HepG2 (cell line): ENCODE measurements around the gene ART4. TPM values are rescaled to one million over a fixed set of nuclear protein-coding genes. Genes with fewer than 3 reads are reported as not detected.

Experiments
- ETV6 ChIP-seq: sonication (generic); formaldehyde crosslinking; conservative IDR thresholded peaks from 2 replicates; pipeline ENCODE4 v1.4.0; 2020; ENCODE audit warnings: missing genetic modification reagents
- REXO4 ChIP-seq: sonication (generic); formaldehyde crosslinking; IDR thresholded peaks from 2 replicates; pipeline ENCODE4 v1.8.0; 2022; ENCODE audit warnings: missing genetic modification reagents, mild to moderate bottlenecking, borderline replicate concordance
- SALL1 ChIP-seq: sonication (generic); formaldehyde crosslinking; IDR thresholded peaks from 2 replicates; pipeline ENCODE4 v1.8.0; 2022; ENCODE audit warnings: mild to moderate bottlenecking, missing genetic modification reagents
- TBX3 ChIP-seq: fragments of 450-650 bp; IDR thresholded peaks from 2 replicates; pipeline ENCODE4 v1.6.1; 2017; ENCODE audit warnings: antibody characterized with exemption, mild to moderate bottlenecking, inconsistent platforms, borderline replicate concordance
- TOE1 ChIP-seq: sonication (generic); formaldehyde crosslinking; IDR thresholded peaks from 2 replicates; pipeline ENCODE4 v1.4.0; 2020; ENCODE audit warnings: mild to moderate bottlenecking, missing genetic modification reagents
- TOPORS ChIP-seq: sonication (generic); formaldehyde crosslinking; IDR thresholded peaks from 2 replicates; pipeline ENCODE4 v1.8.0; 2023; ENCODE audit warnings: mild to moderate bottlenecking, missing genetic modification reagents
- ZBTB3 ChIP-seq: sonication (generic); formaldehyde crosslinking; IDR thresholded peaks from 2 replicates; pipeline ENCODE4 v1.4.0; 2020; ENCODE audit warnings: low read depth, mild to moderate bottlenecking, moderate library complexity, missing genetic modification reagents, borderline replicate concordance
- ZFP37 ChIP-seq: sonication (generic); formaldehyde crosslinking; IDR thresholded peaks from 2 replicates; pipeline ENCODE4 v1.4.0; 2020; ENCODE audit warnings: missing genetic modification reagents, borderline replicate concordance
- ZFX ChIP-seq: sonication (generic); formaldehyde crosslinking; IDR thresholded peaks from 2 replicates; pipeline ENCODE4 v1.4.0; 2020; ENCODE audit warnings: mild to moderate bottlenecking, low read depth, missing genetic modification reagents, moderate library complexity
- ZNF234 ChIP-seq: sonication (generic); formaldehyde crosslinking; conservative IDR thresholded peaks from 2 replicates; pipeline ENCODE4 v1.5.1; 2020; ENCODE audit warnings: mild to moderate bottlenecking, missing genetic modification reagents
- ZNF580 ChIP-seq: IDR thresholded peaks from 2 replicates; pipeline ENCODE4 v1.6.1; 2016; ENCODE audit warnings: low read depth, borderline replicate concordance
- ZSCAN20 ChIP-seq: sonication (generic); formaldehyde crosslinking; IDR thresholded peaks from 2 replicates; pipeline ENCODE4 v1.4.0; 2020; ENCODE audit warnings: missing genetic modification reagents, mild to moderate bottlenecking, borderline replicate concordance
- ZZZ3 ChIP-seq: sonication (generic); formaldehyde crosslinking; IDR thresholded peaks from 2 replicates; pipeline ENCODE4 v1.4.0; 2020; ENCODE audit warnings: missing genetic modification reagents, mild to moderate bottlenecking, borderline replicate concordance
- polyA plus RNA-seq, 8 experiments: library from polyadenylated mRNA; depleted of rRNA in 3 of 8; stranded (reverse) in 7 of 8; unstranded in 1 of 8; fragments of >200 nt; fragmentation: Illumina TruSeq in 4 of 8; extraction: Trizol in 4 of 8; gene quantifications; 2 replicates each; pipeline versions ENCODE4 v1.2.1 to v1.2.3, GENCODE V29; 2011 to 2016; ENCODE audit warnings: low read depth in 4 of 8, missing spikeins in 1 of 8, mixed read lengths in 1 of 8; ENCODE audit not compliant: insufficient read depth in 1 of 8
- total RNA-seq, 5 experiments: library from RNA; depleted of rRNA; stranded (reverse); fragments of >200 nt; fragmentation: Illumina TruSeq; extraction: Trizol; gene quantifications; 2 replicates each; pipeline ENCODE4 v1.2.3, GENCODE V29; 2016; ENCODE audit warnings: low read depth in 1 of 5
- TF ChIP-seq, protein P1 (sequence below), 2 experiments: sonication (generic) in 1 of 2; formaldehyde crosslinking in 1 of 2; IDR thresholded peaks; 2 replicates each; pipeline versions ENCODE4 v1.4.0 to v1.6.1; 2016 to 2020; ENCODE audit warnings: borderline replicate concordance in 1 of 2, low read depth in 1 of 2, mild to moderate bottlenecking in 1 of 2, missing genetic modification reagents in 1 of 2
- TF ChIP-seq, protein P2 (sequence below): sonication (generic); formaldehyde crosslinking; IDR thresholded peaks from 2 replicates; pipeline ENCODE4 v1.4.0; 2020; ENCODE audit warnings: missing genetic modification reagents
- TF ChIP-seq, protein P3 (sequence below): sonication (generic); formaldehyde crosslinking; IDR thresholded peaks from 2 replicates; pipeline ENCODE4 v1.4.0; 2020; ENCODE audit warnings: mild to moderate bottlenecking, missing genetic modification reagents
- TF ChIP-seq, protein P4 (sequence below): sonication (generic); formaldehyde crosslinking; IDR thresholded peaks from 2 replicates; pipeline ENCODE4 v1.8.1; 2023; ENCODE audit warnings: mild to moderate bottlenecking, missing genetic modification reagents

The ART4 gene
- total and polyA plus RNA-seq, 2 of the 13 experiments (the other 11 are each of a cell fraction or from before 2014, with no cell fraction given) = 17.6 to 20.3 TPM

- TF ChIP-seq, protein P1, sequence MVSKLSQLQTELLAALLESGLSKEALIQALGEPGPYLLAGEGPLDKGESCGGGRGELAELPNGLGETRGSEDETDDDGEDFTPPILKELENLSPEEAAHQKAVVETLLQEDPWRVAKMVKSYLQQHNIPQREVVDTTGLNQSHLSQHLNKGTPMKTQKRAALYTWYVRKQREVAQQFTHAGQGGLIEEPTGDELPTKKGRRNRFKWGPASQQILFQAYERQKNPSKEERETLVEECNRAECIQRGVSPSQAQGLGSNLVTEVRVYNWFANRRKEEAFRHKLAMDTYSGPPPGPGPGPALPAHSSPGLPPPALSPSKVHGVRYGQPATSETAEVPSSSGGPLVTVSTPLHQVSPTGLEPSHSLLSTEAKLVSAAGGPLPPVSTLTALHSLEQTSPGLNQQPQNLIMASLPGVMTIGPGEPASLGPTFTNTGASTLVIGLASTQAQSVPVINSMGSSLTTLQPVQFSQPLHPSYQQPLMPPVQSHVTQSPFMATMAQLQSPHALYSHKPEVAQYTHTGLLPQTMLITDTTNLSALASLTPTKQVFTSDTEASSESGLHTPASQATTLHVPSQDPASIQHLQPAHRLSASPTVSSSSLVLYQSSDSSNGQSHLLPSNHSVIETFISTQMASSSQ (IDR thresholded peaks at IDR 0.05; ENCODE audit: low read depth) = peak; percentile 61
- TF ChIP-seq, protein P1 (CRISPR knock-in tag; IDR thresholded peaks at IDR 0.05; ENCODE audit: borderline replicate concordance) = no peak
- TF ChIP-seq ZNF234 (CRISPR knock-in tag) (no peak), ZSCAN20 (CRISPR knock-in tag) (no peak), TBX3 (no peak; the same call in 1 of the 2 replicates), ZFP37 (no peak), TOE1 (CRISPR knock-in tag) (no peak), SALL1 (peak; percentile 85), ZBTB3 (CRISPR knock-in tag) (no peak), ZNF580 (CRISPR knock-in tag) (no peak), ETV6 (CRISPR knock-in tag) (no peak), ZFX (peak; percentile 80), TOPORS (CRISPR knock-in tag) (no peak), ZZZ3 (CRISPR knock-in tag) (no peak), REXO4 (CRISPR knock-in tag) (no peak)
- TF ChIP-seq, protein P2, sequence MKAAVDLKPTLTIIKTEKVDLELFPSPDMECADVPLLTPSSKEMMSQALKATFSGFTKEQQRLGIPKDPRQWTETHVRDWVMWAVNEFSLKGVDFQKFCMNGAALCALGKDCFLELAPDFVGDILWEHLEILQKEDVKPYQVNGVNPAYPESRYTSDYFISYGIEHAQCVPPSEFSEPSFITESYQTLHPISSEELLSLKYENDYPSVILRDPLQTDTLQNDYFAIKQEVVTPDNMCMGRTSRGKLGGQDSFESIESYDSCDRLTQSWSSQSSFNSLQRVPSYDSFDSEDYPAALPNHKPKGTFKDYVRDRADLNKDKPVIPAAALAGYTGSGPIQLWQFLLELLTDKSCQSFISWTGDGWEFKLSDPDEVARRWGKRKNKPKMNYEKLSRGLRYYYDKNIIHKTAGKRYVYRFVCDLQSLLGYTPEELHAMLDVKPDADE = no peak
- TF ChIP-seq, protein P3, sequence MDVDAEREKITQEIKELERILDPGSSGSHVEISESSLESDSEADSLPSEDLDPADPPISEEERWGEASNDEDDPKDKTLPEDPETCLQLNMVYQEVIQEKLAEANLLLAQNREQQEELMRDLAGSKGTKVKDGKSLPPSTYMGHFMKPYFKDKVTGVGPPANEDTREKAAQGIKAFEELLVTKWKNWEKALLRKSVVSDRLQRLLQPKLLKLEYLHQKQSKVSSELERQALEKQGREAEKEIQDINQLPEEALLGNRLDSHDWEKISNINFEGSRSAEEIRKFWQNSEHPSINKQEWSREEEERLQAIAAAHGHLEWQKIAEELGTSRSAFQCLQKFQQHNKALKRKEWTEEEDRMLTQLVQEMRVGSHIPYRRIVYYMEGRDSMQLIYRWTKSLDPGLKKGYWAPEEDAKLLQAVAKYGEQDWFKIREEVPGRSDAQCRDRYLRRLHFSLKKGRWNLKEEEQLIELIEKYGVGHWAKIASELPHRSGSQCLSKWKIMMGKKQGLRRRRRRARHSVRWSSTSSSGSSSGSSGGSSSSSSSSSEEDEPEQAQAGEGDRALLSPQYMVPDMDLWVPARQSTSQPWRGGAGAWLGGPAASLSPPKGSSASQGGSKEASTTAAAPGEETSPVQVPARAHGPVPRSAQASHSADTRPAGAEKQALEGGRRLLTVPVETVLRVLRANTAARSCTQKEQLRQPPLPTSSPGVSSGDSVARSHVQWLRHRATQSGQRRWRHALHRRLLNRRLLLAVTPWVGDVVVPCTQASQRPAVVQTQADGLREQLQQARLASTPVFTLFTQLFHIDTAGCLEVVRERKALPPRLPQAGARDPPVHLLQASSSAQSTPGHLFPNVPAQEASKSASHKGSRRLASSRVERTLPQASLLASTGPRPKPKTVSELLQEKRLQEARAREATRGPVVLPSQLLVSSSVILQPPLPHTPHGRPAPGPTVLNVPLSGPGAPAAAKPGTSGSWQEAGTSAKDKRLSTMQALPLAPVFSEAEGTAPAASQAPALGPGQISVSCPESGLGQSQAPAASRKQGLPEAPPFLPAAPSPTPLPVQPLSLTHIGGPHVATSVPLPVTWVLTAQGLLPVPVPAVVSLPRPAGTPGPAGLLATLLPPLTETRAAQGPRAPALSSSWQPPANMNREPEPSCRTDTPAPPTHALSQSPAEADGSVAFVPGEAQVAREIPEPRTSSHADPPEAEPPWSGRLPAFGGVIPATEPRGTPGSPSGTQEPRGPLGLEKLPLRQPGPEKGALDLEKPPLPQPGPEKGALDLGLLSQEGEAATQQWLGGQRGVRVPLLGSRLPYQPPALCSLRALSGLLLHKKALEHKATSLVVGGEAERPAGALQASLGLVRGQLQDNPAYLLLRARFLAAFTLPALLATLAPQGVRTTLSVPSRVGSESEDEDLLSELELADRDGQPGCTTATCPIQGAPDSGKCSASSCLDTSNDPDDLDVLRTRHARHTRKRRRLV (CRISPR knock-in tag) = no peak
- TF ChIP-seq, protein P4, sequence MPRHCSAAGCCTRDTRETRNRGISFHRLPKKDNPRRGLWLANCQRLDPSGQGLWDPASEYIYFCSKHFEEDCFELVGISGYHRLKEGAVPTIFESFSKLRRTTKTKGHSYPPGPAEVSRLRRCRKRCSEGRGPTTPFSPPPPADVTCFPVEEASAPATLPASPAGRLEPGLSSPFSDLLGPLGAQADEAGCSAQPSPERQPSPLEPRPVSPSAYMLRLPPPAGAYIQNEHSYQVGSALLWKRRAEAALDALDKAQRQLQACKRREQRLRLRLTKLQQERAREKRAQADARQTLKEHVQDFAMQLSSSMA (CRISPR knock-in tag) = no peak
Observed at GRCh38 chr12:14843425-14843887, at the start of gene ART4 (continued).
